Mammary epithelial cell (primary cell): ENCODE data around the gene CRACDL.

Experiments used
- CTCF ChIP-seq, 2 donors: IDR thresholded peaks in 1 of 2; conservative IDR thresholded peaks in 1 of 2; 2 replicates each; pipeline ENCODE4 v1.5.1; 2011 to 2012; ENCODE audit warnings: inconsistent platforms in 2 of 2, low read length in 2 of 2, mild to moderate bottlenecking in 2 of 2, control low read depth in 1 of 2, low read depth in 1 of 2; ENCODE audit not compliant: insufficient read depth in 1 of 2; ENCODE audit errors: extremely low read depth in 1 of 2
- EZH2 ChIP-seq: IDR thresholded peaks from 2 replicates; pipeline ENCODE4 v1.6.1; 2012; ENCODE audit warnings: low read length, inconsistent platforms, borderline replicate concordance

GRCh38 chr2:98801286-98801685, 134.7 kb downstream of the CRACDL start:
- TF ChIP-seq CTCF (conservative IDR thresholded peaks at IDR 0.05 in 1 of 2, IDR thresholded peaks at IDR 0.05 in 1 of 2; ENCODE audit: extremely low read depth in 1 of 2, insufficient read depth in 1 of 2, low read depth in 1 of 2, low read length in 2 of 2): no peak
- TF ChIP-seq EZH2: no peak
